Neural cell (in vitro differentiated cells): ENCODE measurements around the gene WNT5B. TPM values are rescaled to one million over a fixed set of nuclear protein-coding genes. Genes with fewer than 3 reads are reported as not detected.

Source experiments
- H2AFZ ChIP-seq: fragments of 200-600, 300-800 bp; sonication (generic), shearing (Covaris generic); 2 replicates; pipeline ENCODE4 v1.6.0; 2014; ENCODE audit warnings: low read depth, mild to moderate bottlenecking, antibody characterized with exemption, low read length, moderate library complexity
- H3F3A ChIP-seq: fragments of 200-600 bp; shearing (Covaris generic); 2 replicates; pipeline ENCODE4 v1.6.1; 2016; ENCODE audit warnings: mild to moderate bottlenecking, moderate library complexity, mixed read lengths, antibody characterized with exemption, low read length; ENCODE audit not compliant: insufficient read depth, poor library complexity, severe bottlenecking
- H3K27ac ChIP-seq: fragments of 200-600, 300-800 bp; sonication (generic), shearing (Covaris generic); 2 replicates; pipeline ENCODE4 v1.5.1; 2014; ENCODE audit warnings: mild to moderate bottlenecking, low read length, moderate library complexity
- H3K27me3 ChIP-seq: fragments of 300-800, 200-600 bp; sonication (generic), shearing (Covaris generic); 2 replicates; pipeline ENCODE4 v1.6.0; 2014; ENCODE audit warnings: mild to moderate bottlenecking, low read depth, low read length, moderate library complexity; ENCODE audit not compliant: insufficient read depth
- H3K36me3 ChIP-seq: fragments of 300-800, 200-600 bp; sonication (generic), shearing (Covaris generic); 2 replicates; pipeline ENCODE4 v1.5.1; 2014; ENCODE audit warnings: mild to moderate bottlenecking, antibody characterized with exemption, low read length, moderate library complexity; ENCODE audit not compliant: insufficient read depth
- H3K4me2 ChIP-seq: fragments of 300-800, 200-600 bp; sonication (generic), shearing (Covaris generic); 2 replicates; pipeline ENCODE4 v1.6.0; 2014; ENCODE audit warnings: mild to moderate bottlenecking, low read length
- H3K4me3 ChIP-seq: fragments of 300-800, 200-600 bp; sonication (generic), shearing (Covaris generic); 2 replicates; pipeline ENCODE4 v1.5.1; 2014; ENCODE audit warnings: mild to moderate bottlenecking, low read length, moderate library complexity
- H3K79me2 ChIP-seq: fragments of 200-600 bp; shearing (Covaris generic); replicated peaks from 2 replicates; pipeline ENCODE4 v1.6.0; 2014; ENCODE audit warnings: mild to moderate bottlenecking, low read length, moderate library complexity; ENCODE audit not compliant: insufficient read depth
- H3K9ac ChIP-seq: fragments of 300-800, 200-600 bp; sonication (generic), shearing (Covaris generic); 2 replicates; pipeline ENCODE4 v1.6.1; 2016; ENCODE audit warnings: mild to moderate bottlenecking, low read length, mixed read lengths
- H3K9me2 ChIP-seq: fragments of 200-600 bp; shearing (Covaris generic); 2 replicates; pipeline ENCODE4 v1.6.1; 2016; ENCODE audit warnings: mild to moderate bottlenecking, low read length, mixed read lengths; ENCODE audit not compliant: insufficient read depth
- H3K9me3 ChIP-seq: fragments of 200-600, 300-800 bp; sonication (generic), shearing (Covaris generic); 2 replicates; pipeline ENCODE4 v1.6.1; 2016; ENCODE audit warnings: mild to moderate bottlenecking, mixed run types, low read length, moderate library complexity, mixed read lengths
- H4K20me1 ChIP-seq: fragments of 200-600 bp; shearing (Covaris generic); 2 replicates; pipeline ENCODE4 v1.6.1; 2016; ENCODE audit warnings: mild to moderate bottlenecking, mixed run types; ENCODE audit not compliant: insufficient read depth
- CTCF ChIP-seq: fragments of 450-650 bp; IDR thresholded peaks from 2 replicates; pipeline ENCODE4 v1.5.1; 2014; ENCODE audit warnings: antibody characterized with exemption, mild to moderate bottlenecking, moderate library complexity; ENCODE audit not compliant: poor library complexity, severe bottlenecking
- EP300 ChIP-seq: fragments of 450-650 bp; conservative IDR thresholded peaks from 2 replicates; pipeline ENCODE4 v1.6.1; 2014; ENCODE audit warnings: antibody characterized with exemption, mild to moderate bottlenecking, moderate library complexity; ENCODE audit not compliant: poor library complexity, severe bottlenecking
- EZH2 ChIP-seq: fragments of 200-600, 300-800 bp; shearing (Covaris generic), sonication (generic); IDR thresholded peaks from 2 replicates; pipeline ENCODE4 v1.6.1; 2014; ENCODE audit warnings: antibody characterized with exemption, low read length, borderline replicate concordance, mild to moderate bottlenecking; ENCODE audit not compliant: insufficient read depth, poor library complexity, severe bottlenecking
- MXI1 ChIP-seq: fragments of 450-650 bp; conservative IDR thresholded peaks from 2 replicates; pipeline ENCODE4 v1.6.1; 2014; ENCODE audit warnings: antibody characterized with exemption, mild to moderate bottlenecking; ENCODE audit not compliant: poor library complexity, severe bottlenecking
- POLR2AphosphoS5 ChIP-seq: IDR thresholded peaks from 2 replicates; pipeline ENCODE4 v1.6.1; 2012
- RAD21 ChIP-seq: fragments of 450-650 bp; conservative IDR thresholded peaks from 2 replicates; pipeline ENCODE4 v1.6.1; 2014; ENCODE audit warnings: antibody characterized with exemption, mild to moderate bottlenecking, moderate library complexity
- REST ChIP-seq: IDR thresholded peaks from 2 replicates; pipeline ENCODE4 v1.6.1; 2012; ENCODE audit warnings: borderline replicate concordance
- SMC3 ChIP-seq: fragments of 450-650 bp; conservative IDR thresholded peaks from 2 replicates; pipeline ENCODE4 v1.6.1; 2014; ENCODE audit warnings: antibody characterized with exemption, mild to moderate bottlenecking, moderate library complexity; ENCODE audit not compliant: poor library complexity
- TAF1 ChIP-seq: IDR thresholded peaks from 2 replicates; pipeline ENCODE4 v1.6.1; 2012; ENCODE audit warnings: low read depth
- polyA minus RNA-seq: library from RNA; depleted of rRNA, polyadenylated mRNA; stranded (reverse); fragments of >200 nt; gene quantifications from 2 replicates; pipeline ENCODE4 v1.2.3, GENCODE V29; 2014
- polyA plus RNA-seq: library from polyadenylated mRNA; depleted of rRNA; stranded (reverse); fragments of >200 nt; gene quantifications from 2 replicates; pipeline ENCODE4 v1.2.3, GENCODE V29; 2014

The WNT5B gene
- 17.0 and 17.4 TPM in 2 replicates for polyA plus RNA-seq
- 23.3 and 28.7 TPM in 2 replicates for polyA minus RNA-seq

GRCh38 chr12:1628666-1629337 is at the start of gene WNT5B:
WNT5B (plus strand) TSS chr12:1629231; CDS start chr12:1631355, 2,124 bp downstream.
- Histone ChIP-seq H3F3A (no peaks in the 10 kb centered on the region), H3K9me2 (no peaks in the 10 kb centered on the region), H3K9ac (peak within 1 kb of the TSS; percentile 36), H3K36me3 (no peaks in the 10 kb centered on the region), H3K27ac (no peak within 1 kb of the TSS), H3K4me3 (peak within 1 kb of the TSS; percentile 51), H3K9me3 (no peaks in the 10 kb centered on the region), H3K4me2 (no peak within 1 kb of the TSS), H3K27me3 (no peaks in the 10 kb centered on the region), H4K20me1 (no peaks in the 10 kb centered on the region), H2AFZ (no peak within 1 kb of the TSS), H3K79me2 (no peaks in the 10 kb centered on the region)
- TF ChIP-seq EP300, result no peak
- no peak for TF ChIP-seq RAD21
- no peak for TF ChIP-seq POLR2AphosphoS5
- TF ChIP-seq TAF1, result no peak
- TF ChIP-seq EZH2, result no peak
- no peak for TF ChIP-seq MXI1
- TF ChIP-seq SMC3, result no peak
- TF ChIP-seq CTCF, result no peak
- no peak for TF ChIP-seq REST

- Histone ChIP-seq H3K36me3 (no peaks in the 10 kb centered on the region), H3K9ac (no peak overlapping the region), H2AFZ (no peak overlapping the region), H4K20me1 (no peaks in the 10 kb centered on the region), H3F3A (no peaks in the 10 kb centered on the region), H3K27ac (no peak overlapping the region), H3K79me2 (peaks cover 35% of the 10 kb centered on the region), H3K4me2 (no peak overlapping the region), H3K4me3 (no peak overlapping the region), H3K9me3 (no peaks in the 10 kb centered on the region), H3K9me2 (no peaks in the 10 kb centered on the region), H3K27me3 (no peaks in the 10 kb centered on the region)
- TF ChIP-seq EZH2, result no peak
- no peak for TF ChIP-seq POLR2AphosphoS5
- no peak for TF ChIP-seq RAD21
- no peak for TF ChIP-seq SMC3
- TF ChIP-seq CTCF, result no peak
- no peak for TF ChIP-seq EP300
- TF ChIP-seq REST, result no peak
- TF ChIP-seq MXI1, result no peak
- no peak for TF ChIP-seq TAF1
Observed at GRCh38 chr12:1579651-1580435, 49.2 kb upstream of the WNT5B start.
